OCI-LY1 (cell line): ENCODE measurements around the gene SDHAF3.

ENCODE experiments used
- EZH2 ChIP-seq: fragments of 200-600 bp; sonication (generic), shearing (Covaris generic); IDR thresholded peaks from 2 replicates; pipeline ENCODE4 v1.8.0; 2017; ENCODE audit warnings: borderline replicate concordance, mixed run types, mild to moderate bottlenecking, antibody characterized with exemption, low read length, moderate library complexity, mixed read lengths
- TF ChIP-seq, protein P1 (sequence below): fragments of 200-600 bp; sonication (generic), shearing (Covaris generic); IDR thresholded peaks from 2 replicates; pipeline ENCODE4 v1.5.1; 2017; ENCODE audit warnings: mild to moderate bottlenecking, antibody characterized with exemption, low read length, moderate library complexity, mixed read lengths

- TF ChIP-seq, protein P1, sequence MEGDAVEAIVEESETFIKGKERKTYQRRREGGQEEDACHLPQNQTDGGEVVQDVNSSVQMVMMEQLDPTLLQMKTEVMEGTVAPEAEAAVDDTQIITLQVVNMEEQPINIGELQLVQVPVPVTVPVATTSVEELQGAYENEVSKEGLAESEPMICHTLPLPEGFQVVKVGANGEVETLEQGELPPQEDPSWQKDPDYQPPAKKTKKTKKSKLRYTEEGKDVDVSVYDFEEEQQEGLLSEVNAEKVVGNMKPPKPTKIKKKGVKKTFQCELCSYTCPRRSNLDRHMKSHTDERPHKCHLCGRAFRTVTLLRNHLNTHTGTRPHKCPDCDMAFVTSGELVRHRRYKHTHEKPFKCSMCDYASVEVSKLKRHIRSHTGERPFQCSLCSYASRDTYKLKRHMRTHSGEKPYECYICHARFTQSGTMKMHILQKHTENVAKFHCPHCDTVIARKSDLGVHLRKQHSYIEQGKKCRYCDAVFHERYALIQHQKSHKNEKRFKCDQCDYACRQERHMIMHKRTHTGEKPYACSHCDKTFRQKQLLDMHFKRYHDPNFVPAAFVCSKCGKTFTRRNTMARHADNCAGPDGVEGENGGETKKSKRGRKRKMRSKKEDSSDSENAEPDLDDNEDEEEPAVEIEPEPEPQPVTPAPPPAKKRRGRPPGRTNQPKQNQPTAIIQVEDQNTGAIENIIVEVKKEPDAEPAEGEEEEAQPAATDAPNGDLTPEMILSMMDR = no peak
- TF ChIP-seq EZH2 = no peak
Measured at GRCh38 chr7:97096037-97096436, 21.5 kb upstream of the SDHAF3 start.
